ENCODE measurements around the gene EPHB1.

- TF ChIP-seq, protein P1, sequence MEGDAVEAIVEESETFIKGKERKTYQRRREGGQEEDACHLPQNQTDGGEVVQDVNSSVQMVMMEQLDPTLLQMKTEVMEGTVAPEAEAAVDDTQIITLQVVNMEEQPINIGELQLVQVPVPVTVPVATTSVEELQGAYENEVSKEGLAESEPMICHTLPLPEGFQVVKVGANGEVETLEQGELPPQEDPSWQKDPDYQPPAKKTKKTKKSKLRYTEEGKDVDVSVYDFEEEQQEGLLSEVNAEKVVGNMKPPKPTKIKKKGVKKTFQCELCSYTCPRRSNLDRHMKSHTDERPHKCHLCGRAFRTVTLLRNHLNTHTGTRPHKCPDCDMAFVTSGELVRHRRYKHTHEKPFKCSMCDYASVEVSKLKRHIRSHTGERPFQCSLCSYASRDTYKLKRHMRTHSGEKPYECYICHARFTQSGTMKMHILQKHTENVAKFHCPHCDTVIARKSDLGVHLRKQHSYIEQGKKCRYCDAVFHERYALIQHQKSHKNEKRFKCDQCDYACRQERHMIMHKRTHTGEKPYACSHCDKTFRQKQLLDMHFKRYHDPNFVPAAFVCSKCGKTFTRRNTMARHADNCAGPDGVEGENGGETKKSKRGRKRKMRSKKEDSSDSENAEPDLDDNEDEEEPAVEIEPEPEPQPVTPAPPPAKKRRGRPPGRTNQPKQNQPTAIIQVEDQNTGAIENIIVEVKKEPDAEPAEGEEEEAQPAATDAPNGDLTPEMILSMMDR (IDR thresholded peaks at IDR 0.05; ENCODE audit: low read length): no peak
- no peak for TF ChIP-seq EZH2 (IDR thresholded peaks at IDR 0.05; ENCODE audit: borderline replicate concordance, low read length)
Measured at GRCh38 chr3:135262441-135262840, 467.4 kb downstream of the EPHB1 start.
